AG09309 (cell line): ENCODE results near the gene SLC12A7.

Experiments
- DNase-seq: peaks from one replicate; pipeline ENCODE4 v3.0.0-alpha.2; 2010; ENCODE audit warnings: low read depth
- H3K4me3 ChIP-seq: 2 replicates; pipeline ENCODE4 v1.5.1; 2011; ENCODE audit warnings: mild to moderate bottlenecking, low read depth, low read length, moderate library complexity; ENCODE audit not compliant: control insufficient read depth
- CTCF ChIP-seq: IDR thresholded peaks from 2 replicates; pipeline ENCODE4 v1.5.1; 2011; ENCODE audit warnings: mild to moderate bottlenecking, low read depth, low read length, inconsistent platforms; ENCODE audit not compliant: insufficient read depth, control insufficient read depth; ENCODE audit errors: missing control alignments

The SLC12A7 gene

GRCh38 chr5:1005904-1006655 lies 105.8 kb downstream of the SLC12A7 start:
- no peak for TF ChIP-seq CTCF
- H3K4me3 ChIP-seq = no peak overlapping the region
- no peak for DNase-seq

- no peak for DNase-seq
- H3K4me3 ChIP-seq = no peak overlapping the region
- no peak for TF ChIP-seq CTCF
Observed at GRCh38 chr5:1005249-1005851, 106.5 kb downstream of the SLC12A7 start.

- DNase-seq = no peak
- TF ChIP-seq CTCF = no peak
- no peak overlapping the region; the same call in 1 of the 2 replicates for H3K4me3 ChIP-seq
Observed at GRCh38 chr5:1004461-1005248, 107.2 kb downstream of the SLC12A7 start.

- no peak overlapping the region for H3K4me3 ChIP-seq
- no peak for TF ChIP-seq CTCF
Observed at GRCh38 chr5:1003296-1003937, 108.4 kb downstream of the SLC12A7 start.

GRCh38 chr5:1002836-1003235 lies 109.0 kb downstream of the SLC12A7 start:
- TF ChIP-seq CTCF = no peak
- H3K4me3 ChIP-seq = no peak overlapping the region
- DNase-seq = no peak

More at GRCh38 chr5:1003296-1003937, 108.4 kb downstream of the SLC12A7 start:
- DNase-seq = no peak

GRCh38 chr5:1002271-1002546 lies 109.7 kb downstream of the SLC12A7 start:
- no peak overlapping the region for H3K4me3 ChIP-seq
- no peak for TF ChIP-seq CTCF
- DNase-seq = no peak
